ENCODE measurements around the gene HPRT1.

HPRT1 gene

GRCh38 chrX:134476284-134476683 is 16.3 kb downstream of the HPRT1 start:
- DNase-seq: no peak

GRCh38 chrX:134478374-134478773 is 18.4 kb downstream of the HPRT1 start:
- DNase-seq: no peak

- no peak for DNase-seq
Measured at GRCh38 chrX:134480061-134480460, 20.1 kb downstream of the HPRT1 start.

- DNase-seq: no peak
Measured at GRCh38 chrX:134481339-134481738, 21.4 kb downstream of the HPRT1 start.

GRCh38 chrX:134482371-134482770 is 22.4 kb downstream of the HPRT1 start:
- no peak for DNase-seq

- no peak for DNase-seq
Measured at GRCh38 chrX:134484039-134484438, 24.1 kb downstream of the HPRT1 start.

GRCh38 chrX:134501941-134502340 is 42.0 kb downstream of the HPRT1 start:
- DNase-seq: no peak

- DNase-seq: no peak
Measured at GRCh38 chrX:134502686-134503085, 42.7 kb downstream of the HPRT1 start.

GRCh38 chrX:134512566-134512965 is 52.6 kb downstream of the HPRT1 start:
- peak in 1 of 58 donors; percentile 1 for DNase-seq

GRCh38 chrX:134513091-134513490 is 53.1 kb downstream of the HPRT1 start:
- DNase-seq: no peak

GRCh38 chrX:134520860-134521390 is 61.0 kb downstream of the HPRT1 start:
- DNase-seq: no peak

- DNase-seq: no peak
Measured at GRCh38 chrX:134524181-134524580, 64.2 kb downstream of the HPRT1 start.

- DNase-seq: no peak
Measured at GRCh38 chrX:134525086-134525792, 65.3 kb downstream of the HPRT1 start.

GRCh38 chrX:134526399-134526798 is 66.4 kb downstream of the HPRT1 start:
- no peak for DNase-seq

- no peak for DNase-seq
Measured at GRCh38 chrX:134528960-134529359, 69.0 kb downstream of the HPRT1 start.

- no peak for DNase-seq
Measured at GRCh38 chrX:134529481-134529880, 69.5 kb downstream of the HPRT1 start.

- DNase-seq: no peak
Measured at GRCh38 chrX:134530845-134531244, 70.9 kb downstream of the HPRT1 start.

- no peak for DNase-seq
Measured at GRCh38 chrX:134533352-134533751, 73.4 kb downstream of the HPRT1 start.

GRCh38 chrX:134533952-134534351 is 74.0 kb downstream of the HPRT1 start:
- no peak for DNase-seq

- DNase-seq: no peak
Measured at GRCh38 chrX:134537179-134537955, 77.4 kb downstream of the HPRT1 start.

GRCh38 chrX:134538316-134538715 is 78.4 kb downstream of the HPRT1 start:
- DNase-seq: no peak

- no peak for DNase-seq
Measured at GRCh38 chrX:134541906-134542305, 81.9 kb downstream of the HPRT1 start.

- no peak for DNase-seq
Measured at GRCh38 chrX:134542485-134542884, 82.5 kb downstream of the HPRT1 start.
